GM12878 (cell line): Measurements from ENCODE around the gene SLC17A8. TPM values are rescaled to one million over a fixed set of nuclear protein-coding genes. Genes with fewer than 3 reads are reported as not detected.

Experiments used
- ATAC-seq: fragments of 200-7000 bp; cut with Tn5 transposase; 3 replicates; pipeline ENCODE4 v1.9.1; 2020; ENCODE audit warnings: mild to moderate bottlenecking, moderate library complexity
- BruUV-seq: library from RNA; stranded (reverse); fragments of 400-500 nt; replicated peaks from 2 replicates; lab custom pipeline; 2021; lab: Mats Ljungman, UMichigan
- CTCF ChIA-PET: fragments of 300-600 bp; sonication (Branson Sonifier 250); formaldehyde crosslinking; extraction: SDS; loops from one replicate; lab custom pipeline; 2021; ENCODE audit warnings: inconsistent platforms; lab: Yijun Ruan, JAX
- POLR2A ChIA-PET: fragments of 350-600 bp; formaldehyde crosslinking; extraction: SDS; loops from one replicate; lab custom pipeline; 2021; ENCODE audit warnings: inconsistent platforms; lab: Charles Lee
- RAD21 ChIA-PET: fragments of 300-600 bp; sonication (Branson Sonifier 250); formaldehyde crosslinking; loops from one replicate; lab custom pipeline; 2023; ENCODE audit warnings: antibody characterized with exemption; ENCODE audit not compliant: unreplicated experiment; lab: Charles Lee
- SMC1A ChIA-PET: fragments of 300-600 bp; sonication (Branson Sonifier 250); formaldehyde crosslinking; loops from one replicate; lab custom pipeline; 2023; ENCODE audit not compliant: unreplicated experiment, uncharacterized antibody; lab: Charles Lee
- DNase-seq: peaks from one replicate; pipeline ENCODE4 v3.0.0-alpha.2; 2011; ENCODE audit warnings: low read depth, low spot score
- FAIRE-seq: peaks from 3 replicates; lab custom pipeline; 2011; peaks lifted over from hg19 to GRCh38; lab: Jason Lieb, UNC
- H2AFZ ChIP-seq: 2 replicates; pipeline ENCODE4 v1.6.0; 2011; ENCODE audit warnings: low read depth, low read length, control low read depth; ENCODE audit not compliant: control insufficient read depth
- H3K27ac ChIP-seq: 2 replicates; pipeline ENCODE4 v1.5.1; 2011; ENCODE audit warnings: control low read depth; ENCODE audit not compliant: control insufficient read depth, insufficient read depth
- H3K27me3 ChIP-seq, 2 experiments: replicated peaks in 1 of 2; 2 replicates each; pipeline versions ENCODE4 v1.6.0 to v1.6.1; 2011; ENCODE audit warnings: low read length in 1 of 2; ENCODE audit not compliant: control insufficient read depth in 2 of 2, insufficient read depth in 2 of 2
- H3K36me3 ChIP-seq, 2 experiments: 2 replicates each; pipeline ENCODE4 v1.5.1; 2011; ENCODE audit warnings: low read length in 1 of 2; ENCODE audit not compliant: control insufficient read depth in 2 of 2, insufficient read depth in 2 of 2
- H3K4me1 ChIP-seq: 2 replicates; pipeline ENCODE4 v1.6.1; 2011; ENCODE audit warnings: mild to moderate bottlenecking, low read length, moderate library complexity, mixed read lengths; ENCODE audit not compliant: control insufficient read depth, insufficient read depth
- H3K4me2 ChIP-seq: 2 replicates; pipeline ENCODE4 v1.6.0; 2011; ENCODE audit warnings: control low read depth; ENCODE audit not compliant: control insufficient read depth, insufficient read depth
- H3K4me3 ChIP-seq: fragments of 200-600 bp; sonication (generic); 2 replicates; pipeline ENCODE4 v1.5.1; 2016
- H3K79me2 ChIP-seq: 2 replicates; pipeline ENCODE4 v1.6.0; 2011; ENCODE audit warnings: low read length; ENCODE audit not compliant: control insufficient read depth, insufficient read depth
- H3K9ac ChIP-seq: 2 replicates; pipeline ENCODE4 v1.8.0; 2011; ENCODE audit warnings: low read length, control low read depth, mixed read lengths; ENCODE audit not compliant: control insufficient read depth, insufficient read depth
- H3K9me3 ChIP-seq: replicated peaks from 3 replicates; pipeline ENCODE4 v1.5.1; 2011; ENCODE audit warnings: mild to moderate bottlenecking, low read length; ENCODE audit not compliant: control insufficient read depth, insufficient read depth
- H4K20me1 ChIP-seq: 2 replicates; pipeline ENCODE4 v1.6.0; 2011; ENCODE audit not compliant: control insufficient read depth, insufficient read depth
- CHD1 ChIP-seq: IDR thresholded peaks from 2 replicates; pipeline ENCODE4 v1.6.1; 2012; ENCODE audit warnings: low read depth, low read length, improper control_type of control experiment
- FOXK2 ChIP-seq: fragments of 450-650 bp; IDR thresholded peaks from 2 replicates; pipeline ENCODE4 v1.6.1; 2017; ENCODE audit warnings: mild to moderate bottlenecking, moderate library complexity
- GABPA ChIP-seq: IDR thresholded peaks from 2 replicates; pipeline ENCODE4 v1.6.1; 2014; ENCODE audit warnings: antibody characterized with exemption, low read depth, mild to moderate bottlenecking, inconsistent platforms
- HCFC1 ChIP-seq: fragments of 150-350 bp; IDR thresholded peaks from 2 replicates; pipeline ENCODE4 v1.6.1; 2014; ENCODE audit warnings: low read length
- KDM1A ChIP-seq: fragments of 200-600 bp; sonication (generic); IDR thresholded peaks from 2 replicates; pipeline ENCODE4 v1.6.1; 2016; ENCODE audit warnings: borderline replicate concordance
- NFYA ChIP-seq: IDR thresholded peaks from 2 replicates; pipeline ENCODE4 v1.6.1; 2011; ENCODE audit warnings: low read depth, mild to moderate bottlenecking, low read length, improper control_type of control experiment, borderline replicate concordance
- NR2C2 ChIP-seq: IDR thresholded peaks from 2 replicates; pipeline ENCODE4 v1.6.1; 2011; ENCODE audit warnings: borderline replicate concordance, low read depth; ENCODE audit not compliant: control insufficient read depth, insufficient read length
- SMARCA5 ChIP-seq: fragments of 450-650 bp; IDR thresholded peaks from 2 replicates; pipeline ENCODE4 v1.6.1; 2017; ENCODE audit warnings: mild to moderate bottlenecking
- STAT1 ChIP-seq: fragments of 450-650 bp; conservative IDR thresholded peaks from 2 replicates; pipeline ENCODE4 v1.6.1; 2014; ENCODE audit warnings: antibody characterized with exemption, mild to moderate bottlenecking
- in situ Hi-C: fragments of 300-500 bp; cut with MboI; formaldehyde crosslinking; loops from 9 replicates; pipeline ENCODE4 v1.14.3; 2018; ENCODE audit warnings: mixed read lengths
- intact Hi-C: fragments of 100-400 bp; cut with micrococcal nuclease; formaldehyde crosslinking; loops from one replicate; pipeline ENCODE4 v1.14.2; 2022; ENCODE audit not compliant: unreplicated experiment
- polyA plus RNA-seq, 11 experiments: library from polyadenylated mRNA; depleted of rRNA in 4 of 11; unstranded in 6 of 11; stranded (reverse) in 5 of 11; fragments of >200 nt; fragmentation: Nextera tagmentation in 4 of 11; fragmentation: Illumina TruSeq in 1 of 11; extraction: Ambion mirVana in 4 of 11; extraction: Trizol in 1 of 11; gene quantifications; 1 replicate in 1 of 11; 2 replicates in 10 of 11; pipeline versions ENCODE4 v1.2.1 to v1.2.3, GENCODE V29; 2011 to 2016; ENCODE audit warnings: inconsistent platforms in 2 of 11, missing spikeins in 2 of 11, low read depth in 1 of 11
- total RNA-seq, 4 experiments: library from RNA; depleted of rRNA in 3 of 4; stranded (reverse); fragments of >200 nt in 3 of 4; fragmentation: Illumina TruSeq in 1 of 4; extraction: Trizol in 1 of 4; gene quantifications; 2 replicates each; pipeline versions ENCODE4 v1.2.1 to v1.2.3, GENCODE V29; 2013 to 2021

The SLC17A8 gene
- total and polyA plus RNA-seq, 10 of the 15 experiments (the other 5 are each of a cell fraction or from before 2014, with no cell fraction given), result 0.18 TPM; not detected in 9

DNA sequence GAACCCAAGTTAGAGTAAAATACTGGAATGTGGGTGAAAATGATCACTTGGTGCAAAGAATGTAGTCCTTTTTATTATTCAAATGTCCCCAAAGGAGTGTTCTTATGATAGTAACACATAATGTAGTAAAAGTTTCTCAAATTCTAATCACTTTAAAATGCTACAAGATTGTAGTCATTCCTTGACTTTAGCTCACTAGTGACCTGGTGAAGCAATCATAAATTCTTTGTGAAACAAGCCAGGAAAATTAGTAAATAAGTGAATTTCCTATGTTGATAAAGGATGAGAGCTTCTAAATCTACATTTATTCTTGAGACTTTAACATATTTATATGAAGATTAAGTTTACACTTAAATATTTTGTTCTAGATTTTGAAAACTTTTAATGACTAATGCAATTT is 30.7 kb upstream of the SLC17A8 start:
- no peaks in the 10 kb centered on the region for H4K20me1 ChIP-seq
- H3K27me3 ChIP-seq, result no peaks in the 10 kb centered on the region
- H3K4me2 ChIP-seq, result no peak overlapping the region
- FAIRE-seq (no peak), ATAC-seq (no peak), DNase-seq (no peak)
- no peak overlapping the region for H2AFZ ChIP-seq
- in situ Hi-C loops, result no loop called here
- RAD21 ChIA-PET, result no interaction called here
- no peak overlapping the region for H3K4me3 ChIP-seq
- H3K79me2 ChIP-seq, result no peaks in the 10 kb centered on the region
- POLR2A ChIA-PET, result interaction anchor here (2.2 kb wide), 1 partner anchor 58 kb away, joined by 10 read pairs; the partner anchor contains the start of genes DEPDC4 and SCYL2
- intact Hi-C loops, result no loop called here
- H3K9me3 ChIP-seq, result no peaks in the 10 kb centered on the region; the same call in 1 of the 3 replicates
- H3K9ac ChIP-seq, result no peak overlapping the region
- no TSS peak for BruUV-seq
- TF ChIP-seq NR2C2, result no peak
- TF ChIP-seq STAT1, result no peak
- TF ChIP-seq CHD1, result no peak
- TF ChIP-seq HCFC1, result no peak
- no peak for TF ChIP-seq GABPA
- no peak for TF ChIP-seq FOXK2
- no peak for TF ChIP-seq NFYA
- TF ChIP-seq KDM1A, result no peak
- no peak for TF ChIP-seq SMARCA5
- H3K36me3 ChIP-seq, result peaks cover 2 to 9% of the 10 kb centered on the region in 2 experiments; a peak in 3 of 4 replicates
- SMC1A ChIA-PET, result interaction anchor here (1.3 to 1.4 kb wide), 2 partner anchors 53 kb away, joined by 3 to 4 read pairs; no protein-coding TSS in a partner anchor
- peaks cover 9% of the 10 kb centered on the region for H3K4me1 ChIP-seq
- H3K27ac ChIP-seq, result no peak overlapping the region
- CTCF ChIA-PET, result interaction anchor here (1.2 to 1.4 kb wide), 5 partner anchors 10 to 188 kb away, joined by 3 to 6 read pairs (median 3); no protein-coding TSS in a partner anchor
